Measurements from ENCODE around the gene ZNF335. TPM values are rescaled to one million over a fixed set of nuclear protein-coding genes. Genes with fewer than 3 reads are reported as not detected.

The ZNF335 gene
- total and polyA plus RNA-seq, 2 of the 13 experiments (the other 11 are each of a cell fraction or from before 2014, with no cell fraction given), result 9.7 to 13.7 TPM

DNA sequence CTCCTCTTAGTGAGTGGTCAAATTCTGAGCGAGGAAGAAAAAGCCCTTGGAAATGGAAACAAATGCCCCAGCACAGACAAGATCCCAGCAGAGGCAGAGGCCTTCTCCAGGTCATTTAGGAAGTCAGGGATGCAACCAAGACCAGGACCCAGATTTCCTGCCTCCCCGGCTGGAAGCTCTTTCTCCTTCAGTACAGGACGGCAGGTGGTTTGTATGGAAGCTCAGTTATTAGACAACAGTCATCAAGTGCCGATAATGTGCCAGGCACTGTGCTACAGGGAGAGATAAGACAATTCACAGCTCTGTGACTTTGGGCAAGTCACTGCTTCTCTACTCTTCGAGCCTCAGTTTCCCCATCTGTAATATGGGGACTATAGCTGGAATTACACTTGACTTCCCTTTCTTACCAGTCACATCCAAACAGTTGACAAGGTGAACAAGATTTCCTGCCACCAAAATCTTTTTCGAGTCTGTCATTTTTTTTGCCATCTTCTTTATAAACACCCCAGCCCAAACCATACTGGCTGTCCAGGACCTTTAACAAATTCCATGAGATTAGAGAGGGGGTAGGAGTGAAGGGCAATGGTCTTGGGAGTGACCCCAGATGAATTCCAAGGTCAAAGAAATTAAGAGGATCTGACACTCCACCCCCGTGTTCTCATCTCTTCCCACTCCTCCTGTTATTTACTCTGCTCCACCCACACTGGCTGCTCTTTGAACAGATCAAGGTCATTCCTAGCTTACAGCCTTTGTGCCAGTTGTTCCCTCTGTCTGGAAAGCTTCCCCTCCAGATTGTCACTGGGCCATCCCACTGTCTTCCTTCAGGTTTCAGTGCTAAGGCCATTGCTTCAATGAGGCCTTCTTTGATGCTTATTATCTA lies 42.8 kb upstream of the ZNF335 start (continued):
- no peak for TF ChIP-seq TFE3 (CRISPR knock-in tag; IDR thresholded peaks at IDR 0.05)
- TF ChIP-seq, protein P1, sequence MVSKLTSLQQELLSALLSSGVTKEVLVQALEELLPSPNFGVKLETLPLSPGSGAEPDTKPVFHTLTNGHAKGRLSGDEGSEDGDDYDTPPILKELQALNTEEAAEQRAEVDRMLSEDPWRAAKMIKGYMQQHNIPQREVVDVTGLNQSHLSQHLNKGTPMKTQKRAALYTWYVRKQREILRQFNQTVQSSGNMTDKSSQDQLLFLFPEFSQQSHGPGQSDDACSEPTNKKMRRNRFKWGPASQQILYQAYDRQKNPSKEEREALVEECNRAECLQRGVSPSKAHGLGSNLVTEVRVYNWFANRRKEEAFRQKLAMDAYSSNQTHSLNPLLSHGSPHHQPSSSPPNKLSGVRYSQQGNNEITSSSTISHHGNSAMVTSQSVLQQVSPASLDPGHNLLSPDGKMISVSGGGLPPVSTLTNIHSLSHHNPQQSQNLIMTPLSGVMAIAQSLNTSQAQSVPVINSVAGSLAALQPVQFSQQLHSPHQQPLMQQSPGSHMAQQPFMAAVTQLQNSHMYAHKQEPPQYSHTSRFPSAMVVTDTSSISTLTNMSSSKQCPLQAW (CRISPR knock-in tag; IDR thresholded peaks at IDR 0.05), result no peak; the same call in 1 of the 2 replicates
- TF ChIP-seq ARHGAP35 (CRISPR knock-in tag; IDR thresholded peaks at IDR 0.05; ENCODE audit: borderline replicate concordance), result no peak
- no peak for TF ChIP-seq MYC (CRISPR knock-in tag; IDR thresholded peaks at IDR 0.05; ENCODE audit: borderline replicate concordance)
- TF ChIP-seq, protein P2, sequence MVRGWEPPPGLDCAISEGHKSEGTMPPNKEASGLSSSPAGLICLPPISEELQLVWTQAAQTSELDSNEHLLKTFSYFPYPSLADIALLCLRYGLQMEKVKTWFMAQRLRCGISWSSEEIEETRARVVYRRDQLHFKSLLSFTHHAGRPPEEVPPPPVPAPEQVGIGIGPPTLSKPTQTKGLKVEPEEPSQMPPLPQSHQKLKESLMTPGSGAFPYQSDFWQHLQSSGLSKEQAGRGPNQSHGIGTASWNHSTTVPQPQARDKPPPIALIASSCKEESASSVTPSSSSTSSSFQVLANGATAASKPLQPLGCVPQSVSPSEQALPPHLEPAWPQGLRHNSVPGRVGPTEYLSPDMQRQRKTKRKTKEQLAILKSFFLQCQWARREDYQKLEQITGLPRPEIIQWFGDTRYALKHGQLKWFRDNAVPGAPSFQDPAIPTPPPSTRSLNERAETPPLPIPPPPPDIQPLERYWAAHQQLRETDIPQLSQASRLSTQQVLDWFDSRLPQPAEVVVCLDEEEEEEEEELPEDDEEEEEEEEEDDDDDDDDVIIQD (CRISPR knock-in tag; IDR thresholded peaks at IDR 0.05; ENCODE audit: low read depth), result 0 out of 2 replicates have a peak, but pooled peaks have one; percentile 53
- TF ChIP-seq HDAC6 (IDR thresholded peaks at IDR 0.05; ENCODE audit: low read depth, low read length), result no peak
- TF ChIP-seq DZIP1 (CRISPR knock-in tag; IDR thresholded peaks at IDR 0.05), result no peak
- no peak for TF ChIP-seq ZNF672 (CRISPR knock-in tag; IDR thresholded peaks at IDR 0.05)
- TF ChIP-seq ELF4 (CRISPR knock-in tag; IDR thresholded peaks at IDR 0.05; ENCODE audit: borderline replicate concordance), result no peak
- TF ChIP-seq, protein P3, sequence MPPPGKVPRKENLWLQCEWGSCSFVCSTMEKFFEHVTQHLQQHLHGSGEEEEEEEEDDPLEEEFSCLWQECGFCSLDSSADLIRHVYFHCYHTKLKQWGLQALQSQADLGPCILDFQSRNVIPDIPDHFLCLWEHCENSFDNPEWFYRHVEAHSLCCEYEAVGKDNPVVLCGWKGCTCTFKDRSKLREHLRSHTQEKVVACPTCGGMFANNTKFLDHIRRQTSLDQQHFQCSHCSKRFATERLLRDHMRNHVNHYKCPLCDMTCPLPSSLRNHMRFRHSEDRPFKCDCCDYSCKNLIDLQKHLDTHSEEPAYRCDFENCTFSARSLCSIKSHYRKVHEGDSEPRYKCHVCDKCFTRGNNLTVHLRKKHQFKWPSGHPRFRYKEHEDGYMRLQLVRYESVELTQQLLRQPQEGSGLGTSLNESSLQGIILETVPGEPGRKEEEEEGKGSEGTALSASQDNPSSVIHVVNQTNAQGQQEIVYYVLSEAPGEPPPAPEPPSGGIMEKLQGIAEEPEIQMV (CRISPR knock-in tag; IDR thresholded peaks at IDR 0.05; ENCODE audit: low read depth), result no peak
- TF ChIP-seq CENPT (CRISPR knock-in tag; IDR thresholded peaks at IDR 0.05; ENCODE audit: low read depth), result no peak
- TF ChIP-seq GPBP1L1 (CRISPR knock-in tag; IDR thresholded peaks at IDR 0.05), result no peak

Data from HepG2 (cell line).